Small intestine (tissue), 7 donors: ENCODE data around the gene CRACR2B. TPM values are rescaled to one million over a fixed set of nuclear protein-coding genes. Genes with fewer than 3 reads are reported as not detected.

Experiments
- DNase-seq, 2 donors: peaks; one replicate each; pipeline versions ENCODE4 v3.0.0 to v3.0.0-alpha.2; 2013
- FAIRE-seq: peaks from 2 replicates; lab custom pipeline; 2012; peaks lifted over from hg19 to GRCh38; lab: Jason Lieb, UNC
- H3K27ac ChIP-seq, 3 donors: one replicate each; pipeline ENCODE4 v1.5.1; 2013; ENCODE audit warnings: low read length in 2 of 3, mild to moderate bottlenecking in 2 of 3, control low read depth in 1 of 3, inconsistent platforms in 1 of 3, low read depth in 1 of 3, moderate library complexity in 1 of 3
- H3K27me3 ChIP-seq, 3 donors: one replicate each; pipeline ENCODE4 v1.6.1; 2013; ENCODE audit warnings: low read length in 3 of 3, inconsistent platforms in 1 of 3; ENCODE audit not compliant: control insufficient read depth in 3 of 3, insufficient read depth in 3 of 3
- H3K36me3 ChIP-seq, 3 donors: one replicate each; pipeline ENCODE4 v1.6.1; 2013; ENCODE audit warnings: low read length in 3 of 3, inconsistent platforms in 1 of 3, low read depth in 1 of 3, mild to moderate bottlenecking in 1 of 3, moderate library complexity in 1 of 3; ENCODE audit not compliant: control insufficient read depth in 3 of 3, insufficient read depth in 2 of 3
- H3K4me1 ChIP-seq, 3 donors: one replicate each; pipeline ENCODE4 v1.6.1; 2013; ENCODE audit warnings: low read length in 2 of 3, inconsistent platforms in 1 of 3, low read depth in 1 of 3, mild to moderate bottlenecking in 1 of 3, moderate library complexity in 1 of 3; ENCODE audit not compliant: control insufficient read depth in 3 of 3, insufficient read depth in 2 of 3
- H3K4me3 ChIP-seq, 3 donors: one replicate each; pipeline ENCODE4 v1.5.1; 2013; ENCODE audit warnings: low read length in 3 of 3, control low read depth in 1 of 3, inconsistent platforms in 1 of 3, low read depth in 1 of 3, mild to moderate bottlenecking in 1 of 3, moderate library complexity in 1 of 3
- H3K9me3 ChIP-seq, 2 donors: one replicate each; pipeline ENCODE4 v1.6.1; 2013; ENCODE audit warnings: low read depth in 1 of 2, low read length in 1 of 2; ENCODE audit not compliant: control insufficient read depth in 2 of 2, insufficient read depth in 1 of 2
- WGBS, 3 donors: extraction: QIAGEN DNeasy Blood & Tissue Kit; methylation state at CpG; one replicate each; pipeline ENCODE4 v1.1.7; 2013; 5-methylcytosine and 5-hydroxymethylcytosine counted together
- polyA plus RNA-seq, 4 donors: library from polyadenylated mRNA; stranded (reverse) in 3 of 4; unstranded in 1 of 4; fragments of 200-250 nt in 3 of 4; fragments of 120-200 nt in 1 of 4; gene quantifications; one replicate each; pipeline versions ENCODE4 v1.2.1 to v1.2.3, GENCODE V29; 2013
- donor health status: healthy with polysubstance abuse.
- donor health status: control.
- donor health status: control.
- donor health status: Bipolar disorder and iron deficiency.
- donor health status: healthy.

CRACR2B gene
- polyA plus RNA-seq, 4 donors, result 38.7 to 88.8 (median 65.2) TPM

DNA sequence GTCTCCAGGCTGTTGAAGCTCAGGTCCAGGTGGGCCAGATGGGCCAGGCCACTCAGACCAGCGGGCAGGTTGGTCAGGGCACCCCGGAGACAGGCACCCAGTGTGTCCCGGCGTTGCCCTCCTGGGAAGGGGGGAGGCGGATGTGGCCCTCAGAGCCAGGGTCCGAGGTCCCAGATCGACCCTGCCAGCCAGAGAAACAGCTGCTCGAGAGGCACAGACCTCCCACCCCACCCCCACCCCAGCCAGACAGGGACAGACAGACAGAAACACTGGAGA is 24.3 kb upstream of the CRACR2B start:
- no peak overlapping the region for H3K4me3 ChIP-seq
- no peaks in the 10 kb centered on the region for H3K9me3 ChIP-seq
- H3K4me1 ChIP-seq, result peaks cover 0 to 21% (median 1%) of the 10 kb centered on the region in 3 donors
- no peaks in the 10 kb centered on the region for H3K27me3 ChIP-seq
- WGBS, 3 donors, result 81 to 87% (median 86%) methylated on average over 8 of the region's 8 CpGs
- FAIRE-seq (no peak), DNase-seq (no peak)
- peaks cover 0 to 49% (median 3%) of the 10 kb centered on the region in 3 donors for H3K36me3 ChIP-seq
- H3K27ac ChIP-seq, result no peak overlapping the region

DNA sequence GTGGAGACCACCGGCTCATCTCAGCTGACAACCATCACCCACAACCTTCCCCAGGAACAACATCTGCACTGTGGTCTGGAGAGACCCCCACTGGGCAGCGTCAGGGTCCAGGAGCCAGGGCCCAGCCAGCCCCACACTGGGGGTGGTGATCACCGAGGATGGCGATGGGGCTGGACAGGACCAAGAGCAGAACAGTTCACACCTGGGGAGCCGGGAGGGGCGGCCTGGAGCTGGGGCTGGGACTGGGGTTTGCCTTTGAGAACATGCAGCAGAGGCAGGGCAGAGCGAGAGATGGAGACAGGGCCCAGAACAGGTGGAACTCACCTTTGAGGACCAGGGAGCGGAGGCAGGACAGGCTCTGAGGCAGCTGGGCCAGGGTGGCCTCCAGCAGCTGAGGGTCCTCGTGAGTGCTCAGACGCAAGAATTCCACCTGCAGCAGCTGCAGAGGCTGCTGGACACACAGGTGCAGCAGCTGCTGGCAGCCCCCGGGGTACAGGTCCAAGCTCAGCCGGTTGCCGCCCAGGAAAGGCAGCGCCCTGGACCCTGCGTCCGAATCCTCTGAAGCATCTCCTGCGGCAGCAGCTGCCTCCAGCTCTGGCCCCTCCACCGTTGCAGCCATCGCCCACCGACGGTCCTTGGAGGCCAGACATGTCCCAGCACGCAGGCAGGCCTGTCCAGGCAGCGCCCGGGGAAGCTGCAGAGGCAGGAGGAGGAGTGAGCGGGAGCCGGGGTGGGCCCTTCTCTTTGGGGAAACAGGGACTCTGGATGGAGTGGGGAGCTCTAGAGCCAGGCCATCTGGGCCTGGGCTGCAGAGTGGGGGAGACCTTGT is 23.7 kb upstream of the CRACR2B start:
- Histone ChIP-seq H3K27me3 (no peaks in the 10 kb centered on the region), H3K4me3 (peak overlapping the region in 2 of 3 donors; percentile 46 to 59), H3K9me3 (no peaks in the 10 kb centered on the region), H3K36me3 (peaks cover 0 to 48% (median 3%) of the 10 kb centered on the region in 3 donors), H3K27ac (no peak overlapping the region), H3K4me1 (peaks cover 0 to 26% (median 3%) of the 10 kb centered on the region in 3 donors)
- FAIRE-seq (no peak), DNase-seq (no peak)
- WGBS, 3 donors, result 31 to 49% (median 40%) methylated on average over 23 to 26 of the region's 26 CpGs

DNA sequence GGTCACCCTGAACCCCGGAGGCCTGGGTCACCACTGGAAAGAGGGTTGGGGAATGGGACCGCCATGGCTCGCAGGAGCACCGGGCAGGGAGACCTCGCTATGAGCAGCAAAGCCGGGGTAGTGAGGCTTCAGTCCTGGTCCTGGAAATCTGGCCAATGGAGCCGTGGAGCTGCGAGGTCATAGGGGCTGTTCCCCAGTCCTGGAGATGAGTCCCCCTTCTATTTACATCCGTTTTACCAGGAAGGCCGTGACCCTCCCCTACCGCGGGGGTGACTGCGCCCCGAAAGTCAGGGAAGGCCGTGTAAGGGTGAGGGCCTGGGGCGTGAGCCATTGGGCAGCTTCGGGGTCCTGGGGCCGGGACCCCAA is 23.1 kb upstream of the CRACR2B start:
- Histone ChIP-seq H3K27ac (peak overlapping the region in 2 of 3 donors; percentile 32 to 58), H3K27me3 (no peaks in the 10 kb centered on the region), H3K4me3 (peak overlapping the region; percentile 33 to 59 (median 46)), H3K9me3 (no peaks in the 10 kb centered on the region), H3K4me1 (peaks cover 0 to 26% (median 3%) of the 10 kb centered on the region in 3 donors), H3K36me3 (peaks cover 0 to 42% (median 3%) of the 10 kb centered on the region in 3 donors)
- 2 to 4% (median 4%) methylated on average over 9 to 18 of the region's 18 CpGs for WGBS, 3 donors
- FAIRE-seq (no peak), DNase-seq (peak in 1 of 2 donors; percentile 25)

DNA sequence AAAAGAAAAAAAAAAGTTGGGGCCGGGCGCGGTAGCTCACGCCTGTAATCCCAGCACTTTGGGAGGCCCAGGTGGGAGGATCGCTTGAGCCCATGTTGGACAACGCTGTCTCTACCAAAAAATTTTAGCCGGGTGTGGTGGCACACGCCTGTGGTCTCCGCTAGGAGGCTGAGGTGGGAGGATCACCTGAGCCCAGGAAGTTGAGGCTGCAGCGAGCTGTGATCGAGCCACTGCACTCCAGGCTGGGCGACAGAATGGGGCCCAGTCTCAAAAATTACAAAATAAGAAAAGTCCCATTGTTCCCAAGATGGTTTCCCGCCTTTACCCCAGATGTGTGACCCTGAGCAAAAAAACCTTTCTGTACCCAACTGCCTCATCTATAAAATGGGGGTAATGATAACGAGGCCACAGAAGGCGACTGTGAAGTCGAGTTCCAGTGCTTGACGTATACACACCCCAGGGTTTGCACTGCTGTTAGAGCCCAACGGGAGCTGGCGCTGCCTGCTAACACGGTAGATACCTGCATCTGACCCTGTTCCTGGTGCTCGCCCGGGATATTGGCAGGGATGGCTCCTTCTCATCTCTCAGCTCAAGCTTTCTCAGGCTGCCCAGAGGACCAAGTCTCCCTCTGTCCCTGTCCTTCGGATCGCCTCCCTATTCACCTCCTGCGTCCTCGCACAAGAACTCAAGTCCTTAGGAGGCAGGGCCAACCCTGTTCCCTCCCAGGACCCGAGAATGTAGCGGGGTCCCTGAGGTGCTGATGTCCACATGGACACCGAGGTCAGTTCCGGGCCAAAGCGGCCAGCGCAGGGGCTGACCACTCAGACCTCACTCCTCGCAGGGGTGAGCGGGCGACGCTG is 19.1 kb upstream of the CRACR2B start:
- DNase-seq, result no peak
- Histone ChIP-seq H3K27me3 (no peaks in the 10 kb centered on the region), H3K36me3 (peaks cover 10 to 37% (median 18%) of the 10 kb centered on the region in 3 donors), H3K4me3 (peak overlapping the region; percentile 54 to 98 (median 74)), H3K9me3 (no peaks in the 10 kb centered on the region), H3K4me1 (peaks cover 0 to 30% (median 3%) of the 10 kb centered on the region in 3 donors), H3K27ac (peak overlapping the region; percentile 96 to 99 (median 98))
- no peak for FAIRE-seq
- WGBS, 3 donors, result 22 to 26% (median 26%) methylated on average over 36 of the region's 36 CpGs

DNA sequence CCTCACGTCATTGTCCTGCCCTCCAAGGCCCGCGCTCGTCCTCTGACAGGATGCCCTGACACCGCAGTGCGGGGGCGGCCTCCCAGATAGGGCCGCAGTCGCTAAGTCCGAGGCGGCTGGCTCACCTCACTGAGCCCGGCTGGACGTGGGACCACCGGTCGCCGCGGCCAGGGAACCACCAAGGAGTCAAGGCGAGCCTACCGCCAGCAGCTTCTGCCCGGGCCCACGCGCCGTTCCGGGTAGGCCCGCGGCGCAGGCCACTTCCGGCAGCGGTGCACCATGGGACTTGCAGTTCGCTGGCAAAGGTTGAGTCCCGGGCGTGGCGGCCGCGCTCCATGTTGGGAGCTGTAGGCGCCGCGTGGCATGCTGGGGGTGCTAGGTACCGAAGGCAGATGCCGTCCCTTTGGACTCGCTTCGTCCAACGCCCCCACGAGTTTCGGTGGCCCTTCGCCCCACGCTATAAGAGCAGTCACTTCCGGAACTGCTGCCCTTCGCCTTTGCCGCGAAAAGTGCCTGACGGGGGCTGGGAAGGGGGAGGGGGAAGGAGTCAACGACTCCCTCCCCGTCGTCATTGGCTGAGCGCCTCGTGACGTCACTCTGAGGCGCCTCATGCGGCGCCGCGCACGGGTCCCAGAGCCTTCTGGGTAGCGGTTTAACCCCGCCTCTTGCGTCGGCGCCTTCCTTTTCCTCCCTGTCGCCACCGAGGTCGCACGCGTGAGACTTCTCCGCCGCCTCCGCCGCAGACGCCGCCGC is 18.3 kb upstream of the CRACR2B start, which contains the start of gene RPLP2:
TSS of gene RPLP2 (plus strand) at position 681 of the 753 bp plus-strand sequence. CDS start 268 bp downstream, outside the sequence.
- H3K4me3 ChIP-seq, result peak within 1 kb of the TSS; percentile 74 to 98 (median 86)
- H3K9me3 ChIP-seq, result no peaks in the 10 kb centered on the region
- H3K36me3 ChIP-seq, result peaks cover 13 to 42% (median 18%) of the 10 kb centered on the region in 3 donors
- WGBS, 3 donors, result 0% methylated on average over 56 to 81 of the region's 81 CpGs
- DNase-seq, result peak; percentile 98 to 99
- peak within 1 kb of the TSS; percentile 96 to 99 (median 98) for H3K27ac ChIP-seq
- FAIRE-seq, result no peak
- peaks cover 0 to 22% (median 3%) of the 10 kb centered on the region in 3 donors for H3K4me1 ChIP-seq
- no peaks in the 10 kb centered on the region for H3K27me3 ChIP-seq

DNA sequence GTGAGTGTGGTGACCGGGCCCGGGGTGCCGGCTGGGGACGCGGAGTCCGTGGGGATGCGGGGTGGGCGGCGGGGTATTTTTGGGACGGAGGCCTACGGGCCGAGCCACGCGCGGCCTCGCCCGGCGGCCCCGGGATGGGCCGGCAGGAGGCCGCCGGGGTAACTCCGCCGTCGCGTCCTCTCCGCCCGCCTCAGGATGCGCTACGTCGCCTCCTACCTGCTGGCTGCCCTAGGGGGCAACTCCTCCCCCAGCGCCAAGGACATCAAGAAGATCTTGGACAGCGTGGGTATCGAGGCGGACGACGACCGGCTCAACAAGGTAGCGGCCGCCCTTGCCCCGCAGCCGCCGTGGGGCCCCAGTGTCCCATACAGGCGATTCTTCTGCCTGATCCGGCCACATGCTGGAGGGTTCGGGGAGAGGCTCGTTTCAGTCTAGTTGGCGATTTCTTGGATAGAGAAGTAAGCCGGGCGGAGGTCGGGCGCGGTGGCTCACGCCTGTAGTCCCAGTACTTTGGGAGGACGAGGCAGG is 17.6 kb upstream of the CRACR2B start:
- Histone ChIP-seq H3K27me3 (no peaks in the 10 kb centered on the region), H3K9me3 (no peaks in the 10 kb centered on the region), H3K4me3 (peak overlapping the region; percentile 74 to 98 (median 86)), H3K36me3 (peaks cover 15 to 48% (median 18%) of the 10 kb centered on the region in 3 donors), H3K4me1 (peaks cover 0 to 18% (median 3%) of the 10 kb centered on the region in 3 donors), H3K27ac (peak overlapping the region; percentile 68 to 99 (median 98))
- FAIRE-seq (no peak), DNase-seq (peak in 1 of 2 donors; percentile 48)
- 0 to 1% (median 0%) methylated on average over 43 to 55 of the region's 55 CpGs for WGBS, 3 donors

DNA sequence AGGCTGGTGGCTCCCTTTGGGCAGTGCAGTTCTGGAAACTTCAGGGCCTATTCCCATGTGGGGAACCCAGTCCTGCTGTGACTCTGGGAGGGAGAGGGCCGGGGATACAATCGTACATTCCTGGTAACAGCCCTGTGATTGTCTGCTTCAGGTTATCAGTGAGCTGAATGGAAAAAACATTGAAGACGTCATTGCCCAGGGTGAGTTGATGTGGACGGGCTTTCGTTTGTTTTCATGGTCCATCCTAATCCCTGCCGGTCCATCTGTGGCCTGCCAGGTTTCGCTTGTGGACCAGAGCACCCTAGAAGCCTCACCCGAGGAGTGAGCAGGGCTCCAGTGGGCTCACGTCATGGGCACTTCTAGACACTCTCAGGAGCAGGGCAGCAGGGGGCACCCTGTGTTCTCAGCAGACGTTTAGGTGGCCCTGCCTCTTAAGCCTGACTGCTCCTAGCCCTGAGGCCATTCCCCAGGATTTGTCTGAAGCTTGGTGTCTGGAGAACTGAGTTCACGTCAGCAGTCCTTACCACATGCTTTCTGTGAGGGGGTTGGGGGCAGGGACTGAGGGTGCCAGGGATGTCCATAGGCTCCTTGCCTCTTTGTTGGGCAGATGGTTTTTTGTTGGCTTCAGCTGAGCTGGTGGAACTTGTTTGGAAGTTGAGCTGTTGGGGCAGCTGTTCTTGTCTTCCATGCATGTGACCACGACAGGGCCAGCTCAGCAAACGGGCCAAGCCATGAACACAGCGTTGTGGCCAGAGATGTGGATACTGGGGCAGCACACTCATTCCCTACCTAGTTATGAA is 16.1 kb upstream of the CRACR2B start:
- H3K4me3 ChIP-seq, result peak overlapping the region in 1 of 3 donors; percentile 98
- H3K36me3 ChIP-seq, result peaks cover 17 to 62% (median 18%) of the 10 kb centered on the region in 3 donors
- no peaks in the 10 kb centered on the region for H3K9me3 ChIP-seq
- no peak for FAIRE-seq
- peak overlapping the region in 1 of 3 donors; percentile 11 for H3K27ac ChIP-seq
- WGBS, 3 donors, result 52 to 58% (median 52%) methylated on average over 14 of the region's 14 CpGs
- peak in 1 of 2 donors; percentile 29 for DNase-seq
- H3K4me1 ChIP-seq, result peaks cover 0 to 15% (median 3%) of the 10 kb centered on the region in 3 donors
- no peaks in the 10 kb centered on the region for H3K27me3 ChIP-seq
